Neural crest cell (in vitro differentiated cells): Measurements from ENCODE around the gene FLAD1. TPM values are rescaled to one million over a fixed set of nuclear protein-coding genes. Genes with fewer than 3 reads are reported as not detected.
"Not testable (repeated sequence)": the region's sequence is repeated elsewhere in the genome, so short reads cannot be mapped to it uniquely, and the experiment has no call there.

ENCODE experiments used
- DNase-seq: peaks from one replicate; pipeline ENCODE4 v3.0.0; 2021; ENCODE audit warnings: low read depth, mixed read lengths, low spot score
- H3K27ac Mint-ChIP-seq: one replicate; pipeline ENCODE4 v1.8.0; 2021; ENCODE audit warnings: mild to moderate bottlenecking, mixed read lengths; ENCODE audit not compliant: unreplicated experiment
- H3K27me3 Mint-ChIP-seq: 2 replicates; pipeline ENCODE4 v1.8.0; 2021; ENCODE audit warnings: low read depth, mild to moderate bottlenecking, mixed read lengths
- H3K36me3 Mint-ChIP-seq: 2 replicates; pipeline ENCODE4 v1.8.0; 2021; ENCODE audit warnings: low read depth, mild to moderate bottlenecking, mixed read lengths
- H3K4me1 Mint-ChIP-seq: 2 replicates; pipeline ENCODE4 v1.8.0; 2021; ENCODE audit warnings: mixed read lengths
- H3K4me3 Mint-ChIP-seq: one replicate; pipeline ENCODE4 v1.8.0; 2021; ENCODE audit warnings: mild to moderate bottlenecking, mixed read lengths
- H3K9me3 Mint-ChIP-seq: 2 replicates; pipeline ENCODE4 v1.8.0; 2021; ENCODE audit warnings: mixed read lengths
- CTCF ChIP-seq: fragments of 200-600 bp; sonication (generic); conservative IDR thresholded peaks from 2 replicates; pipeline ENCODE4 v1.5.0; 2021; ENCODE audit warnings: antibody characterized with exemption, mild to moderate bottlenecking
- total RNA-seq: library from RNA; stranded (reverse); gene quantifications from 2 replicates; pipeline ENCODE4 v1.2.1, GENCODE V29; 2021

The FLAD1 gene
- total RNA-seq, 1 donor from 2014 or later = 76.3 TPM

GRCh38 chr1:154993572-154994268 is 10.6 kb downstream of the FLAD1 start, which contains the start of gene LENEP:
LENEP (plus strand) TSS chr1:154993586; CDS start chr1:154993608, 22 bp downstream.
- Mint-ChIP-seq H3K4me3 (peak within 1 kb of the TSS; percentile 68), H3K36me3 (peaks cover 7% of the 10 kb centered on the region), H3K4me1 (peaks cover 9% of the 10 kb centered on the region), H3K9me3 (no peaks in the 10 kb centered on the region), H3K27me3 (no peaks in the 10 kb centered on the region), H3K27ac (no peak within 1 kb of the TSS)
- no peak for DNase-seq
- no peak for TF ChIP-seq CTCF

GRCh38 chr1:154994269-154994587 is 11.1 kb downstream of the FLAD1 start:
- DNase-seq = no peak

GRCh38 chr1:154994591-154994990 is 11.4 kb downstream of the FLAD1 start:
- H3K27me3 Mint-ChIP-seq = no peaks in the 10 kb centered on the region
- H3K9me3 Mint-ChIP-seq = no peaks in the 10 kb centered on the region
- no peak for DNase-seq
- H3K4me3 Mint-ChIP-seq = peak overlapping the region; percentile 68
- no peak for TF ChIP-seq CTCF
- H3K27ac Mint-ChIP-seq = no peak overlapping the region
- peaks cover 10% of the 10 kb centered on the region for H3K4me1 Mint-ChIP-seq
- H3K36me3 Mint-ChIP-seq = peaks cover 3% of the 10 kb centered on the region

More at GRCh38 chr1:154994269-154994587, 11.1 kb downstream of the FLAD1 start:
- Mint-ChIP-seq H3K27me3 (no peaks in the 10 kb centered on the region), H3K27ac (no peak overlapping the region), H3K4me3 (peak overlapping the region; percentile 68), H3K9me3 (no peaks in the 10 kb centered on the region), H3K36me3 (peaks cover 4% of the 10 kb centered on the region), H3K4me1 (peaks cover 10% of the 10 kb centered on the region)
- no peak for TF ChIP-seq CTCF

- not testable (repeated sequence) for H3K9me3 Mint-ChIP-seq, H3K27ac Mint-ChIP-seq, DNase-seq, H3K27me3 Mint-ChIP-seq, H3K36me3 Mint-ChIP-seq
- peak; percentile 54 for TF ChIP-seq CTCF
- H3K4me3 Mint-ChIP-seq = peak overlapping the region; percentile 68
- H3K4me1 Mint-ChIP-seq = peaks cover 18% of the 10 kb centered on the region
Measured at GRCh38 chr1:154995301-154995983, 12.3 kb downstream of the FLAD1 start.

GRCh38 chr1:154996966-154997701 is 14.0 kb downstream of the FLAD1 start:
- Mint-ChIP-seq H3K9me3 (no peaks in the 10 kb centered on the region), H3K27ac (peak overlapping the region; percentile 67), H3K4me3 (peak overlapping the region; percentile 65), H3K36me3 (no peaks in the 10 kb centered on the region), H3K4me1 (peaks cover 18% of the 10 kb centered on the region), H3K27me3 (no peaks in the 10 kb centered on the region)
- TF ChIP-seq CTCF = no peak
- no peak for DNase-seq
